SK-N-SH treated with all-trans-retinoic acid at 6 μM for 48 hours (cell line): ENCODE data around the gene CCDC172.

Experiments used
- ATAC-seq: fragments of 200-7000 bp; cut with Tn5 transposase; 3 replicates; pipeline ENCODE4 v1.9.1; 2020; ENCODE audit warnings: mild to moderate bottlenecking, moderate library complexity
- ESRRG ChIP-seq: fragments of 250-450 bp; sonication (Bioruptor Pico); IDR thresholded peaks from 2 replicates; pipeline ENCODE4 v1.6.1; 2021; ENCODE audit warnings: mild to moderate bottlenecking
- PPARA ChIP-seq: fragments of 250-450 bp; sonication (Bioruptor Pico); IDR thresholded peaks from 2 replicates; pipeline ENCODE4 v1.5.0; 2020; ENCODE audit warnings: mild to moderate bottlenecking, borderline replicate concordance
- RARB ChIP-seq: fragments of 250-450 bp; sonication (Bioruptor Pico); IDR thresholded peaks from 2 replicates; pipeline ENCODE4 v1.8.0; 2021; ENCODE audit warnings: mild to moderate bottlenecking, moderate library complexity
- SNAI2 ChIP-seq: fragments of 250-450 bp; sonication (Bioruptor Pico); IDR thresholded peaks from 2 replicates; pipeline ENCODE4 v1.5.0; 2020; ENCODE audit warnings: mild to moderate bottlenecking, moderate library complexity
- TCF4 ChIP-seq: fragments of 250-450 bp; sonication (Bioruptor Pico); IDR thresholded peaks from 2 replicates; pipeline ENCODE4 v1.8.0; 2021; ENCODE audit warnings: mild to moderate bottlenecking, moderate library complexity, borderline replicate concordance
- TOX ChIP-seq: fragments of 250-450 bp; sonication (Bioruptor Pico); IDR thresholded peaks from 2 replicates; pipeline ENCODE4 v1.8.0; 2021; ENCODE audit warnings: mild to moderate bottlenecking, moderate library complexity, borderline replicate concordance
- TF ChIP-seq, protein P1 (sequence below): fragments of 250-450 bp; sonication (Bioruptor Pico); IDR thresholded peaks from 2 replicates; pipeline ENCODE4 v1.5.1; 2021; ENCODE audit warnings: mild to moderate bottlenecking, moderate library complexity

CCDC172 gene

DNA sequence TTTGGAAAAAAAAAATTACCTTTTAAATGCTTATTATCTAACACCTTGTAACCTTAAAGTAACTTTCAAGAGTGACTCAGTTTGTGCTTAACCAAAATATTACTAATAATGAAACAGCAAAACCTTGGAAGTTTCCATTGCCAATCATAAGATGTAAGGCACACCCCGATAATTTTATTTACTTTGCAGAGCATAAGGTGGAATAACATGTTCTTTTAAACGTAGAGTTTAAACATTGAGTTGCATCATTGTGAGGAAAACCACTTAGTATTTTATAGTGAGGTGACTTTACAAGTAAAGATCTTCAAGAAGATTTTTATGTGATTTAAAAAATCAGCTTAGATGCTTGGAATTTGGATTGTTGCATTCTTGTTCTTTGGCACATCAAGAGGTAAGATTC, 103.4 kb downstream of the CCDC172 start, which contains the start of gene PNLIPRP3:
PNLIPRP3 (plus strand) TSS at position 177 of the 400 bp plus-strand sequence; CDS start at position 343, 166 bp downstream.
- no peak for ATAC-seq
- no peak for TF ChIP-seq TCF4 (CRISPR knock-in tag)
- TF ChIP-seq, all 23 proteins: peak for 0

- TF ChIP-seq PPARA (no peak), TOX (CRISPR knock-in tag) (no peak), ESRRG (no peak), SNAI2 (no peak), RARB (CRISPR knock-in tag) (no peak)
- TF ChIP-seq, protein P1, sequence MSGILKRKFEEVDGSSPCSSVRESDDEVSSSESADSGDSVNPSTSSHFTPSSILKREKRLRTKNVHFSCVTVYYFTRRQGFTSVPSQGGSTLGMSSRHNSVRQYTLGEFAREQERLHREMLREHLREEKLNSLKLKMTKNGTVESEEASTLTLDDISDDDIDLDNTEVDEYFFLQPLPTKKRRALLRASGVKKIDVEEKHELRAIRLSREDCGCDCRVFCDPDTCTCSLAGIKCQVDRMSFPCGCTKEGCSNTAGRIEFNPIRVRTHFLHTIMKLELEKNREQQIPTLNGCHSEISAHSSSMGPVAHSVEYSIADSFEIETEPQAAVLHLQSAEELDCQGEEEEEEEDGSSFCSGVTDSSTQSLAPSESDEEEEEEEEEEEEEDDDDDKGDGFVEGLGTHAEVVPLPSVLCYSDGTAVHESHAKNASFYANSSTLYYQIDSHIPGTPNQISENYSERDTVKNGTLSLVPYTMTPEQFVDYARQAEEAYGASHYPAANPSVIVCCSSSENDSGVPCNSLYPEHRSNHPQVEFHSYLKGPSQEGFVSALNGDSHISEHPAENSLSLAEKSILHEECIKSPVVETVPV = no peak
- ATAC-seq = no peak
Measured at GRCh38 chr10:116429288-116429977, 105.2 kb downstream of the CCDC172 start.
